Measurements from ENCODE around the gene ECHS1.

DNA sequence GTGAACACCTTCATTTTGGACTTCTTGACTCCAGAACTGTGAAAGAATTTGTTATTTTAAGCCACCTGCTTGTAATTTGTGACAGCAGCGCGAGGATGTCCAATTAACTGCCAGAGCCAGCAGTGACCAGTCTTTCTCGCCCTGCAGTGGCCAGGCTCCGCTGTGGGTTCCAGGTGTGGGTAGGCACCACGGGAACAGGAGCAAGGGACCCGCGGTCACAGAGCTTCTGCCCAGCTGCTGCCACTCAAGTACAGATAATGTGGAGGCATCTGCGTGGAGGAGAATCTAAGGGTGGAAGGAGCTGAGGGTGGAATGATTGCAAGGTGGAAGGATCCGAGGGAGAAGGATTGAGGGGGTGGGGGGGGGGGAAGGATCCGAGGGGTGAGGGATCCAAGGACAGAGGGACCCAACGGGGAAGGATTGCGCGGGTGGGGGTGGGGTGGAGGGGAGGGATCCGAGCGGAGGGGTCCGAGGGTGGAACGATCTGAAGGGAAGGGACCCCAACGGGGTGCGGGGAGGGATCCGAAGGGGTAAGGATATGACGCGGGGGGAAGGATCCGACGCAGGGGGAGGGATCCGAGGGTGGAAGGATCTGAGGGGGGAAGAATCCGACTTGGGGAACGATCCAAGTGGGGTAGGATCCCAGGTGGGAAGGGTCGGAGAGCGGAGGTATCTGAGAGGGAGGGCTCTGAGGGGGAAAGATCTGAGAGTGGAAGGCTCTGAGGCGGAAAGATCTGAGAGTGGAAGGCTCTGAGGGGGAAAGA, 40.0 kb downstream of the ECHS1 start:
- TF ChIP-seq FOXM1 (IDR thresholded peaks at IDR 0.05; ENCODE audit: low read depth, low read length): no peak
- TF ChIP-seq SP1 (IDR thresholded peaks at IDR 0.05; ENCODE audit: low read depth, low read length): no peak
- TF ChIP-seq EZH2 (IDR thresholded peaks at IDR 0.05; ENCODE audit: borderline replicate concordance, control insufficient read depth, low read depth, low read length): no peak
- TF ChIP-seq, protein P1, sequence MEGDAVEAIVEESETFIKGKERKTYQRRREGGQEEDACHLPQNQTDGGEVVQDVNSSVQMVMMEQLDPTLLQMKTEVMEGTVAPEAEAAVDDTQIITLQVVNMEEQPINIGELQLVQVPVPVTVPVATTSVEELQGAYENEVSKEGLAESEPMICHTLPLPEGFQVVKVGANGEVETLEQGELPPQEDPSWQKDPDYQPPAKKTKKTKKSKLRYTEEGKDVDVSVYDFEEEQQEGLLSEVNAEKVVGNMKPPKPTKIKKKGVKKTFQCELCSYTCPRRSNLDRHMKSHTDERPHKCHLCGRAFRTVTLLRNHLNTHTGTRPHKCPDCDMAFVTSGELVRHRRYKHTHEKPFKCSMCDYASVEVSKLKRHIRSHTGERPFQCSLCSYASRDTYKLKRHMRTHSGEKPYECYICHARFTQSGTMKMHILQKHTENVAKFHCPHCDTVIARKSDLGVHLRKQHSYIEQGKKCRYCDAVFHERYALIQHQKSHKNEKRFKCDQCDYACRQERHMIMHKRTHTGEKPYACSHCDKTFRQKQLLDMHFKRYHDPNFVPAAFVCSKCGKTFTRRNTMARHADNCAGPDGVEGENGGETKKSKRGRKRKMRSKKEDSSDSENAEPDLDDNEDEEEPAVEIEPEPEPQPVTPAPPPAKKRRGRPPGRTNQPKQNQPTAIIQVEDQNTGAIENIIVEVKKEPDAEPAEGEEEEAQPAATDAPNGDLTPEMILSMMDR (IDR thresholded peaks at IDR 0.05 in 2 of 3, conservative IDR thresholded peaks at IDR 0.05 in 1 of 3; ENCODE audit: control insufficient read depth in 2 of 3, extremely low read depth in 1 of 3, insufficient read depth in 1 of 3, low read depth in 3 of 3, low read length in 3 of 3): no peak
- no peak for TF ChIP-seq GABPA (IDR thresholded peaks at IDR 0.05; ENCODE audit: low read depth)
- TF ChIP-seq TAF1 (IDR thresholded peaks at IDR 0.05; ENCODE audit: borderline replicate concordance, low read depth, low read length): no peak
- TF ChIP-seq TARDBP (IDR thresholded peaks at IDR 0.05; ENCODE audit: borderline replicate concordance): no peak
- TF ChIP-seq, protein P2, sequence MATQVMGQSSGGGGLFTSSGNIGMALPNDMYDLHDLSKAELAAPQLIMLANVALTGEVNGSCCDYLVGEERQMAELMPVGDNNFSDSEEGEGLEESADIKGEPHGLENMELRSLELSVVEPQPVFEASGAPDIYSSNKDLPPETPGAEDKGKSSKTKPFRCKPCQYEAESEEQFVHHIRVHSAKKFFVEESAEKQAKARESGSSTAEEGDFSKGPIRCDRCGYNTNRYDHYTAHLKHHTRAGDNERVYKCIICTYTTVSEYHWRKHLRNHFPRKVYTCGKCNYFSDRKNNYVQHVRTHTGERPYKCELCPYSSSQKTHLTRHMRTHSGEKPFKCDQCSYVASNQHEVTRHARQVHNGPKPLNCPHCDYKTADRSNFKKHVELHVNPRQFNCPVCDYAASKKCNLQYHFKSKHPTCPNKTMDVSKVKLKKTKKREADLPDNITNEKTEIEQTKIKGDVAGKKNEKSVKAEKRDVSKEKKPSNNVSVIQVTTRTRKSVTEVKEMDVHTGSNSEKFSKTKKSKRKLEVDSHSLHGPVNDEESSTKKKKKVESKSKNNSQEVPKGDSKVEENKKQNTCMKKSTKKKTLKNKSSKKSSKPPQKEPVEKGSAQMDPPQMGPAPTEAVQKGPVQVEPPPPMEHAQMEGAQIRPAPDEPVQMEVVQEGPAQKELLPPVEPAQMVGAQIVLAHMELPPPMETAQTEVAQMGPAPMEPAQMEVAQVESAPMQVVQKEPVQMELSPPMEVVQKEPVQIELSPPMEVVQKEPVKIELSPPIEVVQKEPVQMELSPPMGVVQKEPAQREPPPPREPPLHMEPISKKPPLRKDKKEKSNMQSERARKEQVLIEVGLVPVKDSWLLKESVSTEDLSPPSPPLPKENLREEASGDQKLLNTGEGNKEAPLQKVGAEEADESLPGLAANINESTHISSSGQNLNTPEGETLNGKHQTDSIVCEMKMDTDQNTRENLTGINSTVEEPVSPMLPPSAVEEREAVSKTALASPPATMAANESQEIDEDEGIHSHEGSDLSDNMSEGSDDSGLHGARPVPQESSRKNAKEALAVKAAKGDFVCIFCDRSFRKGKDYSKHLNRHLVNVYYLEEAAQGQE (IDR thresholded peaks at IDR 0.05; ENCODE audit: low read depth, low read length): no peak
- TF ChIP-seq ZBTB33 (IDR thresholded peaks at IDR 0.05): no peak
- TF ChIP-seq POLR2AphosphoS2 (IDR thresholded peaks at IDR 0.05; ENCODE audit: low read depth, low read length): no peak
- TF ChIP-seq POLR2AphosphoS5 (IDR thresholded peaks at IDR 0.05; ENCODE audit: low read length): no peak
- no peak for TF ChIP-seq EP300 (IDR thresholded peaks at IDR 0.05; ENCODE audit: borderline replicate concordance in 1 of 2, control insufficient read depth in 1 of 2, low read depth in 2 of 2, low read length in 2 of 2)
- no peak for TF ChIP-seq CHD1 (IDR thresholded peaks at IDR 0.05; ENCODE audit: low read depth, low read length)

All from GM12878 (cell line).